Effector CD8-positive, alpha-beta T cell (primary cell): ENCODE data around the gene NOTCH1.
A peak's percentile ranks its signal among the peaks of the same experiment; 100 is the strongest.

Experiments
- DNase-seq: peaks from one replicate; lab custom pipeline; 2025; lab: John Stamatoyannopoulos, UW

Gene NOTCH1

DNA sequence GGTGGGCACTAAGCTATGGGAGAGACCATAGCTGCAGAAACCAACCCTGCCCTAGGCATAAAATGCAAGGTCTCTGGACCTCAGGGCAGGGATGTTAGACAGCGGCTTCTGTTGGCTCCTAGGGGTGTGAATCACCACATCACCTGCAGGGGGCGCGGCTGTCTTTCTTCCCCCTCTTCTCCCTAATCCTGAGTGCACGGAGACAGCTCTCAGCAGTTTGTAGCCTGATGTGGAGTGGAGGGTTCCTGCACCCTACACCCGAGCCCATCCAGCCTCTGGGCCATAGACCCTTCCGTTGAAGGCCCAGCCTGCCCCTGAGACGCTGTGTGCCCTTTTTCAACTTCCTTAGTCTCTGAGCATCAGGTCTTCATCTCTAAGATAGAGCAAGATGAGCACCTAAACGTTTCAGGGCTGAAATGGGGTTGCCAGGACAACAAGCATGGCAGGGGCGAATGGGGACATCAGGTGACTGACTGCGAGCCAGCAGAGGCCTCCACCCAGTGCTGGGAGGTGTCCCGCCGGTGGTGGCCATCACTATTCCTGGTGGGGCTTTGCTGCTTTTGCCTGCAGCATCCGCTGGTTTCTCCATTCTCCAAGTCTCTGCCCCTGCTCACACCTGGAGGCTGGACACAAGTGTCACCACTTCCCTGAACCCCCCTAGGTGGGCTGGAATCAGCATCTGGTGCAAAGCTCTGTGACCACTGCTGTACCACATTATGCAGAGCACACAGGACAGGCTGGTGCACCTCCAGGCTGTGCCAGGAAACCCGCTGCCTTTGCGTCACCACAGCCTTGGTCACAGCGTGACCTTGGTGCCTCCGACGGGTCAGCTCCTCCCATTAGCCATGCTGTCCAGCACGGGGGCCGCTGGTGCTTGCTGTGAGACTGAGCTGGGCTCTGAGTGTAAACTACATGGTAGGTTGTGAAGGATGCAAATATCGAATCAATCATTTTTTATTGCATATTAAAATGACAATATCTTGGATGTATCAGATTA, 60.5 kb downstream of the NOTCH1 start:
- DNase-seq, result peak; percentile 75

DNA sequence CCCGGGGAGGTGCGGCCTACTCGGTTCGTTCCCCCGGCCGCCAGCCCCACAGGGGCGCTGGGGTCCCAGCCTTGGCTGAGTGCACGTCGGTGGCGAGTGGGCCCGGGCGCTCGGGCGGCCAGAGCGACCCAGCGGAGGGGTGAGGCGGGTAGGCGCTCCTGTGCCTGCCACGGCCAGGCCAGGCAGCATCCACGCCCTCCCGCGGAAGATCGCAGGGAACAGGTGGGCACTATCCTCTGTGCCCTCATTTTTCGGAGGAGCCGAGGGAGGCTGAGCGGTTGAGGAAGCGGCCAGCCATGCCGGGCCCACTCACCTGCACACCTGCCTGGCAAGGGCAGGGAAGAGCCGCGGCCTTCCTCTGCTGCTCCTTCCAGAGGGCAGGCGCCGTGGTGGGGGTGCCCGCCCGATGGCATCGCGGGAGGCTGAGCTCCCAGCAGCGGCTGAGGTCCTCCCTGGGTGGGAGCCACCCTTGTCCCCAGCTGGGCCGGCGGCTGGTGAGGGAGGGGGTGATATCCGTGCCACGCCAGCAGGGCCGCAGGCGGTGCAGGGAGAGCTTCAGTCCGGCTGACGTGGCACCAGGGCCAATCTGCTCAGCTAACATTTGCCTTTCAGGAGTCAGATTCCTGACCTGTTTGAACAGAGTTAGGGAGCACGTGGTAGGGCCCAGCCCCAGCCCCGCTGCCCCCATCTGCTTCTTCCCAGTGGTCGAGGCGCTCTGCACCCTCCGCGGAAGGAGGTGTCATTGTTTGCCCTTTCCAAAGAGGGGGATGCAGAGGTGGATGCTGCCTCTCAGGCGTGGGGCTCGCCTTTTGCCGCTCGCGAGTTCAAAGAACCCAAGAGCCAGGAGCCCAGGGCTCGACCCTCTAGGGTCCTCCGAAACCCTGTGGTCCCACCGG, 61.4 kb downstream of the NOTCH1 start:
- DNase-seq, result peak; percentile 31

DNA sequence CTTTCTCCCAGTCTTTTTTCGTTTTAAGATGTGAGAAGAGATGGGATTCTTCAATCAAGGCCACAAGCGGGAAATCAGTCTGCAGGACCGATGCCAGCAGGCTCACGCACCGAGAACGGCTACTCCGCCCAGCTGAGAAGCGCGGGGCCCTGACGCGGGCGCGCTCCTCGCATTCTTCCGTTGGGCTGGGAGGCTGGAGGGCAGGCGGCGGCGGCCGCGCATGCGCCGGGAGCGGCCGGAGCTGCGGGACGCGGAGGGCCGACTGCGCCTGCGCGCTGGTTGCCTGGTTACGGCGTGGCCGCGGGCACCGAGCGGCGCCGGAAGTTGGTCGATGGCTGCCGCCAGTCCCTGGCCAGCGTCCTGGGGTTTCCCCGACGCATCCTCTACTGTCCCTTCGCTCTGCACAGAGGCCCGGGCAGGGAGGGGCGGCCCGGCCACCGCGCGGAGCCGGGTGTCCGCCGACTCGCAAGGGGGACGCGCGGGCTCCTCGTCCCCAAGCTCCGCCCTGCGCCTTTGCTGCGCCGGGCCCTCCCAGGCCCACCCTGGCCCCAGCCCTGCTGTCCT, 62.2 kb downstream of the NOTCH1 start:
- peak; percentile 88 for DNase-seq

DNA sequence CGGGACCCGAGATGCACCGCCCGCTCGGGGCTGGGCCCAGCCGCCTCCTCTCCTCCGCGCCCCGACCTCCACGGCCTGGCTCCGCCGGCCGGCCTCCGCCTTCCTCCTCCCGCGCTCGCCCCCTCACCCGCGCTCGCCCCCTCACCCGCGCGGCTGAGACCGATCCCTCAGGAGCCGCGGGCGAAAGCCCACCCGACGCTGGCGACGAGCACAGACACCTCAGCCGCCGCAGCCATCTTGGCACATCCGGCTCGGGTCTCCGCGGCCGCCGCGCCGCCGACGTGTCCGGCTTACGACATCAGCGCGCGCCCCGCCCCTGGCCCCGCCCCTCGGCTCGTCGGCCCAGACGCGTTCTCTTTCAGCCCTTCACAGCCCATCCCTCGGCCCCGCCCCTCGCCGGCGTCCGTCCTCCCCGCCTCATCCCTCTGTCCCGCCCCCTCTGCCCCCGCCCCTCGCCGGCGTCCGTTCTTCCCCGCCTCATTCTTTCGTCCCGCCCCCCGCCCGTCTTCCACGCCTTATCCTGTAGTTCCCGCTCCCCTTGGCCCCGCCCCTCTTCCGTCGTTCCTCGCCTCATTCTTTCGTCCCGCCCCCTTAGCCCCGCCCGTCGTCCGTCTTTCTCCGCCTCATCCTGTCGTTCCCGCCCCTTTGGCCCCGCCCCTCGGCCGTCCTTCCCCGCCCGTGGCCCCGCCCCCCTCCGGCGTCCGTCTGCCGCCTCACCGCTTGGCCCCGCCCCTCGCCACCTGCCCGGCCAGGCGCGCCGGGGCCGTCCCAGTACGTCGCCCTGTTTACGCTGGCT, 62.9 kb downstream of the NOTCH1 start, which contains the start of gene SEC16A:
TSS of gene SEC16A (minus strand) at position 248 of the 796 bp plus-strand sequence. CDS start 5,425 bp downstream, outside the sequence.
- peak; percentile 100 for DNase-seq

DNA sequence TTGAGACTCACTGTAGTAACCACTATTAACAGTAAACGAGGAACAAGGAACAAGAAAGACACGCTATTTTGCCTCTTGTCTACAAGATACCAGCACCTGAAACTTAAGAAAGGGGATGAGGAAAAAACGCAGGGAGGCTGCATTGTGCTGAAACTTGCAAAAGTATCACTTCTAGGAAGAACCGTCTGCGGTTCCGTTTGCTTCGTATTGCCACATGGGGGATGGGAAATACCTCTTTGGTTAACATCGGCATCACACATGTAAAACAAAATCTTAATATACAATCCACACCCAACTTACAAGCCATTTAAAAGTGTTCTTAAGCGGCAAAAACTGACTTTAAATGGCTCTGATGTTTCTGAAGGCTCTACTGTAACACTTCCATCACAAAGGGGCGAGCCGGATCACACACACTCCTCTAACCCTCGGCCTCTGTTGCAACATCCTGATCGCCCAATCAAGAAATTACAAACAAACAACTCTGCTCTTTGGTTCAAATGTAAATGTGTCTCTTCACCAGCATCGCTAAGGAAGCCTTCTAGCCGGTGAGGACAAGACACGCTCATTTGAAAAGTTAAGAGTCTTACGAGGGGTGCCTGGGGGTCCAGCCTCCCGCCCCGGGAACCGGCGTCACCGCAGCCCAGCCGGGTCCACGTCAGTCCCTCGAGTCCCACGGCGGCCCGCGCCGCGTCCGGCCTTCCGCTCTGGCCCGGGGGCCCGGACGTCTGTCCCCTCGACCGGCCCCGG, 63.6 kb downstream of the NOTCH1 start:
- DNase-seq, result peak; percentile 39

DNA sequence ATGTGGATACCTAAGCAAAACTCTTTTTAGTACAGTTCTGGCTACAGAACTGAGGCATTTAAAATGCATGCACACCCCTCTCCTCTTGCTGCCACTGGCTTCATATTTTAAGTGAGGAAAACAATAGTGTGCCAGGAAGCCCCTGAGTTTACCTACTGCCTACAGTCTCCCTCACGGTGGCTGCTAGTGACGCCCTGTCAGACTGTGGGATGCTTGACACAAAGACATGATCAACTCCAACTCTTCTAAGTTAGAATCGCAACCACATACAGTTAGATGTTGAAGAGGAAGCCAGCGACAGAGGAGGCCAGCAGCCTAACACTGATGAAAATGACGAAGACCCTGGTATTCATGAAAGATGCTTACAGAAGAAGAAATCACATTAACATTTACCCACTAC, 64.3 kb downstream of the NOTCH1 start:
- DNase-seq, result no peak

DNA sequence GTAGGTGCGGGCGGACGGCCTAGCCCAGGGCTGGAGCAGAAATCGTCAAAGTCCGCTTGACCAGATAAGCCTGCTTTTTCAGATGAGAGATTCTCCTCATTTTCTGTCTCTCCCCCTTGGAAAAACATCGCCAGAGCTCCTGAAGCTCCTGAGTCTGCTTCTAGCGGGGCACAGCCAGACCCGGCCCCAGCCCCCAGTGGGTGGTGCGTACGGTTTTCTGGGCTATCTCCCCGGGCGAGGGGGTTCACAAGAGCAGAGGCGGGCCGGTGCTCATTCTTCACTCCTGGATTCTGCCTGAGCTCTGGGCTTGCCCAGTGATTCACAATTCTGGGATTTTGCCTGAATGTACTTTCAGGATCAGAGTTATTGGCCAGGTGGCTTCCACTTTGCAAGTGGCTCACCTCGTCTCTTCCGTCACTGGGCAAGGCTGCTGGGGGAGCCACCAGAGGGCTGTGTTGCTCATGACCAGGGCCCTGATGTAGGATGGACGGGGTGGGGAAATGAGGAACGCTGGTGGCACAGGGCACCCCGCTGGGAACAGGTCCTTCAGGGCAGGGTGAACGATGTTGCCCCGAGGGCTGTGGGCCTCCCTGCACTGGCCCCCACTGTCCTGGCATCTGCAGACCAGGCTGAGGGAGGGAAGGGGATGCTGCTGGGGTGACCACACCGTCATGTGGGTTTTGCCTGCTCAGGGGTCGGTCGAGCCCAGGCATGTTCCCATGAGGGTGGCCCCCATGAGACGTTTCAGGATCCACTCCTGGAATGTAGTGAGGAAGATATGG, 69.3 kb downstream of the NOTCH1 start:
- no peak for DNase-seq

DNA sequence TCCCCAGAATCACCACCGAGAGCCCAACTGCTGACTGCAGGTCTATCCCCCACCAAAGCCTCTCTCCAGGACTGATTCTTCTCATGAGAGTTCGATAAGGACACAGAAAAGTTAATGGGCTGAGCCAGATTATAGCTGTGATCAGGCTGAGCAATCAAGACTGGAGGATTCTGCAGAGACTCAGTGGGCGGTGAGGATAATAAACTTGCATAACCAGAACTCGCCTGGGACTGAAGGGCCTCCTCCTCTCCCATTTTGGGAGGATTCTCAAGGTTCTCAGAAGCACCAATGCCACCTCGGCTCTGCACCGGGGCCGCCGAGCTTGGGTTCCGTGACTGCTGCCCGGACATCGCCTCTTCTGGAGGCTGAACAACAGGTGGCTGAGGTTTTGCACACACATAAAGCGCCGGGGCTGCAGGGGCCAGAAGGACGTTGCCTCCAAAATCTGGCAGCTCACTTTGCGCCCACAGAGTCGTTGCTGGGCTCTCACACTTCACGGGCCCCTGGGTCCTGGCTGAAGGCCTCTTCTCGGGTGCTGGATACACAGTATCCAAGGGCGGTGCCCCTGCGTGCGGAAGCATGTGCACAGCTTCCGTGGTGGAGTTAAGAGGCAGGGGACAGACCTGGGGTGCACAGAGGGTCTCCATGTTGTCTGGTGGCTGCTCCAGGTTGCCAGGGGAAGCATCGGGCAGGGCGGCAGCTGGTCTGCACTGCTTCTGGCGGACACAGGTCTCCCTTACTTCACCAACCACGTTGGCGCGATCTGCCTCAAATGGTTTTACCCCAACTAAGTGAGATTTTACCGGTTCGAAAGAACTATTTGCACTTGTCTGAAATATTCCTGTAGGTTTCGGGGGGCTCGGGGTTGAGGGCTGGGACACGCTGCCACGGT, 70.6 kb downstream of the NOTCH1 start:
- no peak for DNase-seq

DNA sequence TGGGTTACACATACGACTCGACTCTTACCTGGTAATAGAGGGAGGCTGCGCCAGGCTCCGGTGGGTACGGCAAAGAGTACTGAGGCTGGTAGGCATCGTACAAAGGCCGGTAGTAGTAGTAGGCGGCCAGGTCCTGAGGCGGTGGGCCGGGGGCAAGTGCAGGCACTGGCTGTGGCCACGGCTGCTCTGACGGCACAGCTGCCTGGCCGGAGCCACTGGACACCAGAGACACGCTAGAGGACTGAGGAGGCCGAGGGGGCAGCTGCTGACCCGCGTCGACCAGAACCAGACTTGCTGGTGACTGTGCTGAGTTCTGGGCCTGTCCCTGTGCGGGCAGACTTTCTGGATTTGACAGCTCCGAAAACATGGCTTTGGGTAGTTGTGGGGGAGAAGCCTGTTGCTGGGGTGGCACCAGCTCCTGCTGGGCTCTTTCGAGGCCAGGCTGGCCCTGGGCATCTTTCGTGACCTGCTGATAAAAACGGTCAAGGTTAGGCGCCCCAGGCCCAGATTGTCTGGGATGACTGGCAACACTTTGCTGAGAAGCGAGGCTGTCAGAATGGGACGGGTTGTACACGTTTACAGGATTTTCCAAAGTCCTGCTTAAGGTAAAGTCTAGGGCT, 71.7 kb downstream of the NOTCH1 start:
- no peak for DNase-seq

DNA sequence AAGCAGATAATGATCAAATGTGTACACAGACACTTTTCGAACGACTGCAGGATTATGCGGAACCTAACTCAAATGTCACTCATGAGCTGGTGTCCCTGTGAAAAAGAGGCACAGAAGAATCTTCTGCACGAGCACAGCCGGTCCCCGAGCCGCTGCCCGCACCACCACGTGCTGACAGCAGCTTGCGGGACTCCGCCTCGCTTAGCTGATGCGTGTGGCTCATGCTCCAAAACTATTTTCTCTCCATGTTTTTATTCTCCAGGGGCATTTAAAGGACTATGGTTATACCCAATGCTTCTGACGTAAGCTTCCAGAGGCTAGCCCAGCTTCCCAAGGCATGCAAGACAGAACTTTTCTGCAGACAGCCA, 72.5 kb downstream of the NOTCH1 start:
- no peak for DNase-seq

DNA sequence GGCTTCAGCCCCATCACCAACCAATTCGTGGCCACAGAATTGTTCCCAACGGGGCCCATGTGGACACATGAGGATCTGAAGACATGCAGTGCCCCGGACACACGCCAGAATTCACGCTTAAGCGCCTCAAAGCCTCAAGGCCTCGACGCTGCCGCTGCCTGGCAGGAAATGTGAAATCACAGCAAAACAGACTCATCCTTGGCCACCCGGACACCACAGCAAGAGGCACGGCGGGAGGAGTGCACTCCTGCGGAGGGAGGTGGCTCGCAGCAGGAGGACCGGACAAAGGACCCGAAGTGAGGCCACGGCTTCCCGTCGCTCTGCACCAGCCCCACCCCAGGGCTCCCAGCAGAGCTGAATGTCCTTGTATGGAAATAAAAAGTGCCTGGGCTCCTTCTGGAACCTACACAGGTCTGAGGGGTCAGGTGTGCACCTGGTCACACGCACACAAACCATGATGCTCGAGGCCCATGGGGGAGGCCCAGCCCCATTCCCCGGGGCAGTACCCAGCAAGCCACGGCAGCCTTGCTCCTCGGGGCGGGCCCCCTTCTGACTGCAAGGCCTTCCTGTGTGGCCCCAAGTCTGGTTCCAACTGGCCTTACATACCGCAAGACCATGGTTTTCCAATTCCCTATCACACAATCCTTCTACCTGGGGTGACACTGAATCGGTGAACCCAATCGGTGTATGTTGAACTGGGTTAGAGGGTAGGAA, 73.1 kb downstream of the NOTCH1 start:
- DNase-seq, result no peak

DNA sequence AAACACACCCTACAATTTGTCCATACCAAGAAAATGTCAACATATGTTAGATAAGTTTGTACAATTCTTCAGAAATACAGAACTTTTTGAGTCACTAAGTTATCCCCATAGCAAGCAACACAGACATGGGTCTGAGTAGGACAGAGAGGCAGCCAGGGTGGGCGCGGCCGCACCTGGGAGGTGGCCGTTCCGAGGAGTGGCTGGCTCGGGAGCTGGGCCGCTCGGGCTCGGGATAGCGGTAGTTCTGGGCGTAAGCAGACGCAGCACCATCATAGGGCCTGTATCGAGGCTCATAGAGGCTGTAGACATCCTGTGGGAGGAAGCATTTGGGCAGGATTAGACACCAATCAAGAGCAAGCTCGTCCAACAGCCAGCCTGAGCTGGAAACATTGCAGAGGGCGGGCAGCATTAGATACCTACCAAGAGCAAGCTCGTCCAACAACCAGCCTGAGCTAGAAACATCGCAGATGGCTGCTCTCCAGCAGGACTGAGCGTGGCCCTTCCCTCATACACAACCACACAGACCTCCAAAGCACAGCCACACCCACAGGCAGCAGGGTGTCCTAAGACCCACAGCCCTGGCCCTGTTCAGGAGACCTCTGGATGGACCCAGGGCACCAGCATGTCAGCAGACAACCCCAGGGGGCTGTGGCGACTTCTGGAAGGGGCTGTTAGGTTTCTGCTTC, 73.9 kb downstream of the NOTCH1 start:
- DNase-seq, result no peak

DNA sequence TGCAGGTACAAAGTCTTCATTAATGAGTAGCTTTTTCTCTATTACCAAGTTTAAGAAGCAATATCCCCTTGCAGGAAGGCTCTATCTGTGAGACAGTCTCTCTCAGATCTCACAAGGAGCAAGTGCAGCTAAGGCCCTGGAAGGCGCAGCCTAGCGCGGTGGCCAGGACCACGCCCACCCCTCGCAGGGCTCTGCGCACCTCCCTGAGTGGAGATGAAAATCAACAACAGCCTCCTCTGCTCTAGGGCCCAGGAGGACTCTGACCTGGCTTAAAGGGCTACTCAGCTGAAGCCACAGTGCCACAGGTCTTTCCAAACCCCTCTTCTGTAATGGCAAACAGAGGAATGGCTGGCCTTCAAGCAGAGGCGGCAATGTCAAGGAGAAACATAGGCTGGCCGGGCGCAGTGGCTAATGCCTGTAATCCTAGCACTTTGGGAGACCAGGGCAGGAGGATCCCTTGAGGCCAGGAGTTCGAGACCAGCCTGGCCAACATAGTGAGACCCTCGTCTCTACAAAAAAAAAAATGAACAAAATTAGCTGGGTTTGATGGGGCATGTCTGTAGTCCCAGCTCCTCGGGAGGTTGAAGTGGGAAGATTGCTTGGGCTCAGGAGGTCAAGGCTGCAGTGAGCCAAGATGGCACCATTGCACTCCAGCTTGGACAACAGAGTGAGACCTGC, 74.9 kb downstream of the NOTCH1 start:
- no peak for DNase-seq

DNA sequence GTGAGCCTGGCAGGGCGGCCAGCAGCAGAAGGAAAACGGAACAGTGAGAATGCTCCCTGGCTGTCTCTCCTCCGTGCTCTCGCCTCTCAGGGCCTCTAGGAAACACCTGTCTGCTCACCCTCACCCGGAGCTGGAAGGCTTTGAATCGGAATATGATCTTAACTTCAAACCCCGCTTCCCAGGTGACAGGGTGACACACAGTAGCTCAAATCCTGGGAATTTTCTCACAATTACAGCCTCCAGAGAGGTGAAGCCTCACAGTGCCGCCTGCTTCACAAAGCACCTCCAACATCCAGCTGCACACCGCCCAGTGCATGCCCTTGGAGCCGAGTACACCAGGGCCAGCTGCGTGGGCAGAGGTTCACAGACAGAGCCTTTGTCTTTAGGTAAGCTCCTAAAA, 75.5 kb downstream of the NOTCH1 start:
- DNase-seq, result no peak

DNA sequence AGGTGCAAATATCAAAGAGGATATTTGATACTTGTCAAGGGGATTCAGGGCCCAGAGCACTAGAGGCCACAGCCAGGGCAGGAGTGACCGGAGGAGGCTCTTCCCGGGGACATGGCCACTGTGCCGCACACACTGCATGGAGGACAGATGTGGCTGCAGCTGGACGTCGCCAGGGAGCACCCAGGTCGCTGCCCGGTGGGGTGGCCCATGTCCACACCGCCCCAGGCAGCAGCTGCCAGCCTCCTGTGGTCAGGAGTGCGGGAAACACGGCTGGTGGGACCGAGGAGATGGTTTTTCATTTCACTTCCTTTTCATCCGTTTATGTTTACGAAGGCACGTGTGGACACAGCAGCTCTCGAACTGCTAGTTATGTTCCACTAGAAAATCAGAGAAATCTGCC, 78.1 kb downstream of the NOTCH1 start:
- DNase-seq, result no peak

DNA sequence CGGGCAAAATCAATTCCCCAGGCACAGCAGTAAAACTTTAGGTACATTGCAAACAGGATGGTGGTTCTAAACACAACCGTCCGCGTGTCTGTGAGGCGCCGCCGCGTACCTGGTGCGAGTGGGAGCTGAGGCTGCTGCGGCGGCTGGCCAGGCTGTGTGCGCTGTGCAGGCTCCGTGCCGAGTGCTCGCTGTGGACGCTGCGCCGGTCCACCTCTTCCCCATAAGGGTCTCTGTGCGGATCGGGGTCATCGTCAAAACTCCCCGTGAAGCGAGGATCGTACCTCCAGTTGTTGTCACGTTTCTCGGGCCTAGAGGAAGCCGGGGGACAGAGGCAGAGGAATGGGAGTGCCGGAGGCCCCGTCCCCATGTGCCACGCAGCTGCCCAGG, 79.7 kb downstream of the NOTCH1 start:
- DNase-seq, result no peak
